ENCODE measurements around the gene AP3D1. TPM values are rescaled to one million over a fixed set of nuclear protein-coding genes. Genes with fewer than 3 reads are reported as not detected.

AP3D1 gene
- total and polyA plus RNA-seq, 9 of the 15 experiments (the other 6 are each of a cell fraction or from before 2014, with no cell fraction given), result 1.2 to 86.1 (median 35.9) TPM

GRCh38 chr19:2050991-2051772 lies 100.2 kb downstream of the AP3D1 start, which contains the start of gene MKNK2 (continued):
- TF ChIP-seq ILF3 (IDR thresholded peaks at IDR 0.05; ENCODE audit: borderline replicate concordance), result 0 out of 2 replicates have a peak, but pooled peaks have one; percentile 49
- TF ChIP-seq, protein P1, sequence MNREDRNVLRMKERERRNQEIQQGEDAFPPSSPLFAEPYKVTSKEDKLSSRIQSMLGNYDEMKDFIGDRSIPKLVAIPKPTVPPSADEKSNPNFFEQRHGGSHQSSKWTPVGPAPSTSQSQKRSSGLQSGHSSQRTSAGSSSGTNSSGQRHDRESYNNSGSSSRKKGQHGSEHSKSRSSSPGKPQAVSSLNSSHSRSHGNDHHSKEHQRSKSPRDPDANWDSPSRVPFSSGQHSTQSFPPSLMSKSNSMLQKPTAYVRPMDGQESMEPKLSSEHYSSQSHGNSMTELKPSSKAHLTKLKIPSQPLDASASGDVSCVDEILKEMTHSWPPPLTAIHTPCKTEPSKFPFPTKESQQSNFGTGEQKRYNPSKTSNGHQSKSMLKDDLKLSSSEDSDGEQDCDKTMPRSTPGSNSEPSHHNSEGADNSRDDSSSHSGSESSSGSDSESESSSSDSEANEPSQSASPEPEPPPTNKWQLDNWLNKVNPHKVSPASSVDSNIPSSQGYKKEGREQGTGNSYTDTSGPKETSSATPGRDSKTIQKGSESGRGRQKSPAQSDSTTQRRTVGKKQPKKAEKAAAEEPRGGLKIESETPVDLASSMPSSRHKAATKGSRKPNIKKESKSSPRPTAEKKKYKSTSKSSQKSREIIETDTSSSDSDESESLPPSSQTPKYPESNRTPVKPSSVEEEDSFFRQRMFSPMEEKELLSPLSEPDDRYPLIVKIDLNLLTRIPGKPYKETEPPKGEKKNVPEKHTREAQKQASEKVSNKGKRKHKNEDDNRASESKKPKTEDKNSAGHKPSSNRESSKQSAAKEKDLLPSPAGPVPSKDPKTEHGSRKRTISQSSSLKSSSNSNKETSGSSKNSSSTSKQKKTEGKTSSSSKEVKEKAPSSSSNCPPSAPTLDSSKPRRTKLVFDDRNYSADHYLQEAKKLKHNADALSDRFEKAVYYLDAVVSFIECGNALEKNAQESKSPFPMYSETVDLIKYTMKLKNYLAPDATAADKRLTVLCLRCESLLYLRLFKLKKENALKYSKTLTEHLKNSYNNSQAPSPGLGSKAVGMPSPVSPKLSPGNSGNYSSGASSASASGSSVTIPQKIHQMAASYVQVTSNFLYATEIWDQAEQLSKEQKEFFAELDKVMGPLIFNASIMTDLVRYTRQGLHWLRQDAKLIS (CRISPR knock-in tag; IDR thresholded peaks at IDR 0.05), result peak; percentile 71
- TF ChIP-seq, protein P2, sequence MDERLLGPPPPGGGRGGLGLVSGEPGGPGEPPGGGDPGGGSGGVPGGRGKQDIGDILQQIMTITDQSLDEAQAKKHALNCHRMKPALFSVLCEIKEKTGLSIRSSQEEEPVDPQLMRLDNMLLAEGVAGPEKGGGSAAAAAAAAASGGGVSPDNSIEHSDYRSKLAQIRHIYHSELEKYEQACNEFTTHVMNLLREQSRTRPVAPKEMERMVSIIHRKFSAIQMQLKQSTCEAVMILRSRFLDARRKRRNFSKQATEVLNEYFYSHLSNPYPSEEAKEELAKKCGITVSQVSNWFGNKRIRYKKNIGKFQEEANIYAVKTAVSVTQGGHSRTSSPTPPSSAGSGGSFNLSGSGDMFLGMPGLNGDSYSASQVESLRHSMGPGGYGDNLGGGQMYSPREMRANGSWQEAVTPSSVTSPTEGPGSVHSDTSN (CRISPR knock-in tag; IDR thresholded peaks at IDR 0.05; ENCODE audit: low read depth), result no peak
- TF ChIP-seq, protein P2 (tag; conservative IDR thresholded peaks at IDR 0.05; ENCODE audit: low read depth), result no peak
- no peak for TF ChIP-seq MCM5 (IDR thresholded peaks at IDR 0.05; ENCODE audit: low read depth)
- no peak for TF ChIP-seq SMARCE1 (IDR thresholded peaks at IDR 0.05)
- TF ChIP-seq ZNF212 (CRISPR knock-in tag; IDR thresholded peaks at IDR 0.05), result no peak
- no peak for TF ChIP-seq GTF3C2 (IDR thresholded peaks at IDR 0.05; ENCODE audit: borderline replicate concordance, extremely low read depth, insufficient read length)
- TF ChIP-seq CBFA2T2 (conservative IDR thresholded peaks at IDR 0.05), result no peak
- no peak for TF ChIP-seq IRF2 (CRISPR knock-in tag; IDR thresholded peaks at IDR 0.05)
- 0 out of 2 replicates have a peak, but pooled peaks have one; percentile 17 for TF ChIP-seq PHTF2 (CRISPR knock-in tag; IDR thresholded peaks at IDR 0.05)
- TF ChIP-seq JUN (IDR thresholded peaks at IDR 0.05; ENCODE audit: borderline replicate concordance, low read depth, low read length), result 0 out of 2 replicates have a peak, but pooled peaks have one; percentile 25
- TF ChIP-seq JUN (CRISPR knock-in tag; IDR thresholded peaks at IDR 0.05; ENCODE audit: borderline replicate concordance), result no peak
- TF ChIP-seq ZNF253 (CRISPR knock-in tag; conservative IDR thresholded peaks at IDR 0.05), result no peak
- TF ChIP-seq KAT8 (IDR thresholded peaks at IDR 0.05; ENCODE audit: low read depth), result no peak
- no peak for TF ChIP-seq POLR3A (IDR thresholded peaks at IDR 0.05; ENCODE audit: borderline replicate concordance, extremely low read depth, insufficient read depth, insufficient read length)
- peak; percentile 80 for TF ChIP-seq POLR2B (IDR thresholded peaks at IDR 0.05; ENCODE audit: low read depth, partially characterized antibody)
- 0 out of 2 replicates have a peak, but pooled peaks have one; percentile 57 for TF ChIP-seq NR3C1 (CRISPR knock-in tag; IDR thresholded peaks at IDR 0.05)
- TF ChIP-seq CTBP1 (IDR thresholded peaks at IDR 0.05; ENCODE audit: borderline replicate concordance), result peak; percentile 85
- no peak for TF ChIP-seq MAFF (IDR thresholded peaks at IDR 0.05; ENCODE audit: low read length)
